ENCODE data around the gene LILRA5.
"Not testable (repeated sequence)": the region's sequence is repeated elsewhere in the genome, so short reads cannot be mapped to it uniquely, and the experiment has no call there.

Gene LILRA5

GRCh38 chr19:54312436-54313377 lies at the start of gene LILRA5:
Gene LILRA5 (minus strand): TSS chr19:54313166. CDS start chr19:54313019, 147 bp downstream.
- DNase-seq: no peak

GRCh38 chr19:54361680-54362422 lies 48.9 kb upstream of the LILRA5 start:
- not testable (repeated sequence) for DNase-seq

- not testable (repeated sequence) for DNase-seq
Observed at GRCh38 chr19:54359149-54359820, 46.3 kb upstream of the LILRA5 start.

GRCh38 chr19:54357381-54357780 lies 44.4 kb upstream of the LILRA5 start:
- no peak for DNase-seq

GRCh38 chr19:54356444-54357056 lies 43.6 kb upstream of the LILRA5 start:
- no peak for DNase-seq

GRCh38 chr19:54355675-54356074 lies 42.7 kb upstream of the LILRA5 start:
- no peak for DNase-seq

- DNase-seq: no peak
Observed at GRCh38 chr19:54354761-54355160, 41.8 kb upstream of the LILRA5 start.

GRCh38 chr19:54352546-54352945 lies 39.6 kb upstream of the LILRA5 start:
- no peak for DNase-seq

- DNase-seq: no peak
Observed at GRCh38 chr19:54352041-54352440, 39.1 kb upstream of the LILRA5 start.

- no peak for DNase-seq
Observed at GRCh38 chr19:54351474-54351873, 38.5 kb upstream of the LILRA5 start.

- no peak for DNase-seq
Observed at GRCh38 chr19:54345938-54346386, 33.0 kb upstream of the LILRA5 start.

- DNase-seq: no peak
Observed at GRCh38 chr19:54343868-54344267, 30.9 kb upstream of the LILRA5 start.

GRCh38 chr19:54341295-54341694 lies 28.3 kb upstream of the LILRA5 start:
- DNase-seq: no peak

- no peak for DNase-seq
Observed at GRCh38 chr19:54339646-54340358, 26.8 kb upstream of the LILRA5 start.

GRCh38 chr19:54338521-54338920 lies 25.6 kb upstream of the LILRA5 start:
- DNase-seq: no peak

GRCh38 chr19:54337858-54338230 lies 24.9 kb upstream of the LILRA5 start:
- no peak for DNase-seq

GRCh38 chr19:54336893-54337857 lies 24.2 kb upstream of the LILRA5 start:
- DNase-seq: no peak

GRCh38 chr19:54335979-54336892 lies 23.3 kb upstream of the LILRA5 start:
- DNase-seq: no peak

- no peak for DNase-seq
Observed at GRCh38 chr19:54335164-54335563, 22.2 kb upstream of the LILRA5 start.
